Right lobe of liver (tissue), 6 donors: ENCODE data around the gene EDEM3. TPM values are rescaled to one million over a fixed set of nuclear protein-coding genes. Genes with fewer than 3 reads are reported as not detected.

Experiments used
- ATAC-seq, 4 donors: fragments of 200-7000 bp; cut with Tn5 transposase; one replicate each; pipeline ENCODE4 v1.9.1; 2020; ENCODE audit warnings: mild to moderate bottlenecking in 4 of 4, moderate library complexity in 4 of 4
- DNase-seq, 3 donors: peaks; one replicate each; pipeline ENCODE4 v3.0.0-alpha.2; 2020
- H3K27ac ChIP-seq, 3 donors: fragments of 200-600 bp; one replicate each; pipeline ENCODE4 v1.8.0; 2022
- H3K27me3 ChIP-seq, 2 donors: fragments of 200-600 bp; one replicate each; pipeline ENCODE4 v1.8.0; 2022
- H3K36me3 ChIP-seq, 4 donors: fragments of 200-600 bp; sonication (generic) in 1 of 4; one replicate each; pipeline versions ENCODE4 v1.5.1 to v1.8.0; 2017 to 2022; ENCODE audit warnings: control low read depth in 1 of 4
- H3K4me1 ChIP-seq, 4 donors: fragments of 200-600 bp; sonication (generic) in 1 of 4; one replicate each; pipeline versions ENCODE4 v1.5.1 to v1.8.0; 2017 to 2022; ENCODE audit warnings: control low read depth in 1 of 4
- H3K4me3 ChIP-seq, 3 donors: fragments of 200-600 bp; one replicate each; pipeline ENCODE4 v1.8.0; 2022
- H3K9me3 ChIP-seq, 4 donors: fragments of 200-600 bp; sonication (generic) in 1 of 4; one replicate each; pipeline versions ENCODE4 v1.5.1 to v1.8.0; 2017 to 2022; ENCODE audit warnings: control low read depth in 1 of 4
- POLR2A ChIP-seq: fragments of 450-650 bp; IDR thresholded peaks from one replicate; pipeline ENCODE4 v1.6.1; 2017; ENCODE audit warnings: antibody characterized with exemption, mild to moderate bottlenecking
- WGBS: methylation state at CpG from one replicate; pipeline ENCODE4 v1.1.6; 2018; ENCODE audit warnings: low coverage, low lambda C conversion rate; ENCODE audit not compliant: insufficient coverage; ENCODE audit errors: missing lambda C conversion rate; 5-methylcytosine and 5-hydroxymethylcytosine counted together
- intact Hi-C, 2 donors: fragments of 100-400 bp; cut with DNase I; formaldehyde crosslinking; loops; one replicate each; pipeline versions ENCODE4 v1.11.2 to v1.14.1; 2022
- total RNA-seq, 6 experiments: library from RNA; depleted of rRNA in 2 of 6; stranded (reverse); fragments of >200 nt in 2 of 6; fragmentation: NEBNext Ultra II Directional in 3 of 6; extraction: Animal tissue kit (Norgen Biotek cat#: 25700) in 3 of 6; gene quantifications; one replicate each; pipeline versions ENCODE4 v1.1.0 to v1.2.4, GENCODE V29; 2016 to 2023
- TF ChIP-seq, protein P1 (sequence below), 4 donors: fragments of 200-600 bp in 3 of 4; fragments of 450-650 bp in 1 of 4; IDR thresholded peaks; one replicate each; pipeline versions ENCODE4 v1.5.1 to v1.8.0; 2016 to 2022; ENCODE audit warnings: antibody characterized with exemption in 4 of 4, mild to moderate bottlenecking in 2 of 4
- donor health status: DM: no; HTN: yes; CAD: no.
- donor health status: DM: no; HTN: no; CAD: no.
- donor health status: DM: no; HTN: no; CAD: no.
- donor health status: DM: no; HTN: yes; CAD: no.
- donor health status: DM: no; HTN: yes; CAD: no.

EDEM3 gene
- total RNA-seq, 6 experiments from 2014 or later: 18.5 to 36.4 (median 31.0) TPM

DNA sequence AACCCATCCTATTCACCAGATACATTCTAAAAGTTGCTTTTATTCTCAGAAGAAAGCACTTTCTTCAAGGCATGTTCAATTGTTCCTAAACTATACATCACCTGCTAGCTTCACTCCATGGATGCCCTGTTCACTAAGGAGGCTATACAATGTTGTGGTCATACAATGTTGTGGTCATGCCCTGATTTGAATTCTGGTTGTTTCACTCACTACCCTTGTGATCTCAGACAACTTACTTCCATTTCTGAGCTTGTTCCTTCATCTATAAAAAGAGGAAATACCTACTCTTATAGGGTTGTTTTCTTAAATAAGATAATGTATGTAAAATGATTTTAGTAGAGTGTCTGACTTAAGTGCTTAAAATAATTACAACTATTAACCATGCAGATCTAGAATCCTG, 19.7 kb downstream of the EDEM3 start:
- Histone ChIP-seq H3K9me3 (no peaks in the 10 kb centered on the region), H3K27me3 (no peaks in the 10 kb centered on the region), H3K4me3 (no peak overlapping the region), H3K4me1 (no peaks in the 10 kb centered on the region), H3K27ac (no peak overlapping the region), H3K36me3 (peaks cover 0 to 48% (median 3%) of the 10 kb centered on the region in 4 donors)
- DNase-seq (no peak), ATAC-seq (no peak)
- no peak for TF ChIP-seq POLR2A
- TF ChIP-seq, protein P1, sequence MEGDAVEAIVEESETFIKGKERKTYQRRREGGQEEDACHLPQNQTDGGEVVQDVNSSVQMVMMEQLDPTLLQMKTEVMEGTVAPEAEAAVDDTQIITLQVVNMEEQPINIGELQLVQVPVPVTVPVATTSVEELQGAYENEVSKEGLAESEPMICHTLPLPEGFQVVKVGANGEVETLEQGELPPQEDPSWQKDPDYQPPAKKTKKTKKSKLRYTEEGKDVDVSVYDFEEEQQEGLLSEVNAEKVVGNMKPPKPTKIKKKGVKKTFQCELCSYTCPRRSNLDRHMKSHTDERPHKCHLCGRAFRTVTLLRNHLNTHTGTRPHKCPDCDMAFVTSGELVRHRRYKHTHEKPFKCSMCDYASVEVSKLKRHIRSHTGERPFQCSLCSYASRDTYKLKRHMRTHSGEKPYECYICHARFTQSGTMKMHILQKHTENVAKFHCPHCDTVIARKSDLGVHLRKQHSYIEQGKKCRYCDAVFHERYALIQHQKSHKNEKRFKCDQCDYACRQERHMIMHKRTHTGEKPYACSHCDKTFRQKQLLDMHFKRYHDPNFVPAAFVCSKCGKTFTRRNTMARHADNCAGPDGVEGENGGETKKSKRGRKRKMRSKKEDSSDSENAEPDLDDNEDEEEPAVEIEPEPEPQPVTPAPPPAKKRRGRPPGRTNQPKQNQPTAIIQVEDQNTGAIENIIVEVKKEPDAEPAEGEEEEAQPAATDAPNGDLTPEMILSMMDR (IDR thresholded peaks at IDR 0.05): no peak
- intact Hi-C loops: no loop called here

DNA sequence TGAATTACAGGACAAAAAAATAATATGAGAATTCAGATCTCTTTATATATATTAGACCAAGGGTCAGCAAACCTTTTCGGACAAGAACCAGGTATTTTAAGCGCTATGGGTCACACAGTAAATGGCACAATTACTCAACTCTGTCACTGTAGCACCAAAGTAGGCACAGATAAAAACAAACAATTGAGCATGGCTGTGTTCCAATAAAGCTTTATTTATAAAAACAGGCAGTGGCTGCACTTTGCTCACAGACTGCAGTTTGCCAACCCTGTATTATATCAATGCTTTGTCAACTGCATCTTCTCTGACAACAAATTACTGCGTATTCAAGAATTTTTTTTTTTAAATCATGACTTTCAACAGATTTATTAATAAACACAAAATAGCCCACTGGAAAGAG, 29.8 kb downstream of the EDEM3 start:
- no peak for DNase-seq
- H3K27ac ChIP-seq: no peak overlapping the region
- WGBS: 15% methylated on average over 3 of the region's 3 CpGs
- ATAC-seq: peak; percentile 32 to 92 (median 73)
- intact Hi-C loops: no loop called here
- TF ChIP-seq, protein P1 (IDR thresholded peaks at IDR 0.05): no peak
- TF ChIP-seq POLR2A: no peak
- no peak overlapping the region for H3K4me3 ChIP-seq
- H3K4me1 ChIP-seq: no peaks in the 10 kb centered on the region
- H3K36me3 ChIP-seq: peaks cover 0 to 14% (median 0%) of the 10 kb centered on the region in 4 donors
- no peaks in the 10 kb centered on the region for H3K9me3 ChIP-seq
- H3K27me3 ChIP-seq: no peaks in the 10 kb centered on the region

DNA sequence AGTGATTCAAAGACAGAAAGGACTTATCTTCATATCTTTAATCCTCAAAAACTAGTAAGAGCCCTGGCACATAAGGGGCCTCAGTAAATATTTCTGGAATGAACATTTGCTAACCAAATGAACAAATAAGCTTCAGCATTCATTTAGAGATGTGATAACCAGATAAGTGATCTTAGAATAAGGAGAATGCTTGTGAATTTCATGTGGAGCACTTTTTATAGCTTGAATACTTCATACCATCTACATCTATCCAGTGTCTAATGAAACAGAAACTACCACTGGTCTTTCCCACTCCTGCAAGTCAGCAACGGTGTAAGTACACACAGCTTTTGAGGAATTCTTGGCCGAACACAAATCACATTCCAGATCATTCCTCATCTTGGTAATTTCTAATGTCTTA, 38.5 kb downstream of the EDEM3 start:
- Histone ChIP-seq H3K9me3 (no peaks in the 10 kb centered on the region), H3K27ac (no peak overlapping the region), H3K4me1 (no peaks in the 10 kb centered on the region), H3K36me3 (peaks cover 0 to 78% (median 28%) of the 10 kb centered on the region in 4 donors), H3K4me3 (no peak overlapping the region), H3K27me3 (no peaks in the 10 kb centered on the region)
- intact Hi-C loops: no loop called here
- ATAC-seq (no peak), DNase-seq (no peak)
- WGBS: 76% methylated on average over 2 of the region's 2 CpGs
- TF ChIP-seq, protein P1 (IDR thresholded peaks at IDR 0.05): no peak
- TF ChIP-seq POLR2A: no peak

DNA sequence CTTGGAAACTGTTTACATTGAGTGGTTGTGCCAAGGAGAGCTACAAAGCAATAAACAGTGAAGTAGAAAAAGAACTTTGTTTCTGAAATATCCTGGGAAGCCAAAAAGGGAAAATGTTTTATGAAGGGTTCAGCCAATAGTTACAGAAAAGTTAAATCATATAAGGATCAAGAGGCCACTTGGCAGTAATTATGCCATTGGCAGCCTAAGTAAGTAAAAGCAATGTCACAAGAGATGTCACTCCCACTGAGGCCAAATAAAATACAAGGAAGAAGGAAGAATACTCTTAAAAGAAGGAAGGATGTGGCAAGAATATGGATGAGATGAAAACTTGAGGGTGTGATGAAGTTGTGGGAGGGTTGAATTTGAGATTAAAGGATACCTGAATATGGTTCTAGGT, 45.2 kb downstream of the EDEM3 start:
- ATAC-seq: peak in 2 of 4 donors; percentile 51 to 63
- DNase-seq: no peak
- Histone ChIP-seq H3K36me3 (peaks cover 0 to 86% (median 21%) of the 10 kb centered on the region in 4 donors), H3K9me3 (no peaks in the 10 kb centered on the region), H3K27me3 (no peaks in the 10 kb centered on the region), H3K27ac (no peak overlapping the region), H3K4me1 (peaks cover 0 to 10% (median 0%) of the 10 kb centered on the region in 4 donors), H3K4me3 (no peak overlapping the region)
- intact Hi-C loops: no loop called here
- TF ChIP-seq, protein P1 (IDR thresholded peaks at IDR 0.05): no peak
- TF ChIP-seq POLR2A: no peak

DNA sequence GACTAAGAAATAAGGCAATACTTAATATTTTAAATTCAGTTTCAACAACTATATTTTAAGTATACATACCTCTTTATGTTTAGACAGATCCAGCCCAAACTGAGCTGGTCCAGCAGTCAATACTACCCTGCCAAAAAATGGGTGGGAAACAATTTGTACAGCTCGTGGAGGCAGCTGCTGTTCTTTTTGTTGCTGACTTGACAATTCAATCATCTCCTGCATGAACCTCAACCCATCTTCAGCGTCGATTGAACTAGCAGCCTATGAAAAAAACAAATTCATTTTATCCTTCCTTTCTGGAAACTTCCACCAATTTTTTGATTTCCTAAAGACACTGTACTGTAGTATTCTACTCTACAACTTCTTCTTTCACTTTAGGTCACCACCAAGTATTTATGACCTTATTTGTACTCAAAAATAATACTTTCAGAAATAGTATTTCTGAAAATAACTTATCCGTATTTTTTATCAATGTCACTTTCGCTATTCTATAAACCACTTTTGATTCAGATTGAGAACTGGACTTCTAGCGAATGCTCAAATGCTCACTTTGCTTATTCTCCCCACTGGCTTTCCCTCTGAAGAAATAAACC, 46.5 kb downstream of the EDEM3 start:
- Histone ChIP-seq H3K4me3 (no peak overlapping the region), H3K27me3 (no peaks in the 10 kb centered on the region), H3K4me1 (peaks cover 0 to 10% (median 0%) of the 10 kb centered on the region in 4 donors), H3K36me3 (peaks cover 0 to 88% (median 21%) of the 10 kb centered on the region in 4 donors), H3K27ac (no peak overlapping the region), H3K9me3 (no peaks in the 10 kb centered on the region)
- 86% methylated on average over 6 of the region's 6 CpGs for WGBS
- TF ChIP-seq, protein P1 (IDR thresholded peaks at IDR 0.05): no peak
- TF ChIP-seq POLR2A: no peak
- intact Hi-C loops: no loop called here
- ATAC-seq (no peak), DNase-seq (no peak)
